Trophoblast cell (in vitro differentiated cells and primary cell): ENCODE measurements around the gene TFF3.

ENCODE experiments used
- DNase-seq, 2 donors: peaks; one replicate each; pipeline ENCODE4 v3.0.0-alpha.2; 2016
- H2AFZ ChIP-seq: 2 replicates; pipeline ENCODE4 v1.6.1; 2013; ENCODE audit warnings: low read length, moderate library complexity, mild to moderate bottlenecking; ENCODE audit not compliant: insufficient read depth, poor library complexity
- H2AK5ac ChIP-seq: 2 replicates; pipeline ENCODE4 v1.6.1; 2013; ENCODE audit warnings: mild to moderate bottlenecking, low read length
- H2BK120ac ChIP-seq: 2 replicates; pipeline ENCODE4 v1.6.1; 2013; ENCODE audit warnings: low read length, mild to moderate bottlenecking, moderate library complexity; ENCODE audit not compliant: insufficient read depth, poor library complexity
- H2BK12ac ChIP-seq: 2 replicates; pipeline ENCODE4 v1.6.1; 2013; ENCODE audit warnings: mild to moderate bottlenecking, low read length, moderate library complexity
- H2BK5ac ChIP-seq: 2 replicates; pipeline ENCODE4 v1.6.1; 2013; ENCODE audit warnings: low read length, low read depth, moderate library complexity, mild to moderate bottlenecking; ENCODE audit not compliant: poor library complexity
- H3K14ac ChIP-seq: 2 replicates; pipeline ENCODE4 v1.6.1; 2013; ENCODE audit warnings: mild to moderate bottlenecking, low read length
- H3K18ac ChIP-seq: 2 replicates; pipeline ENCODE4 v1.6.1; 2013; ENCODE audit warnings: mild to moderate bottlenecking, low read length
- H3K23ac ChIP-seq: 2 replicates; pipeline ENCODE4 v1.6.1; 2013; ENCODE audit warnings: low read length
- H3K27ac ChIP-seq: 2 replicates; pipeline ENCODE4 v1.5.1; 2013; ENCODE audit warnings: low read depth, mild to moderate bottlenecking, inconsistent platforms, low read length, moderate library complexity
- H3K27me3 ChIP-seq: 2 replicates; pipeline ENCODE4 v1.6.1; 2013; ENCODE audit warnings: inconsistent platforms, mild to moderate bottlenecking, low read length, moderate library complexity; ENCODE audit not compliant: insufficient read depth
- H3K36me3 ChIP-seq, 2 experiments: 1 replicate in 1 of 2; 2 replicates in 1 of 2; pipeline ENCODE4 v1.6.1; 2013; ENCODE audit warnings: low read length in 2 of 2, mild to moderate bottlenecking in 2 of 2, moderate library complexity in 1 of 2; ENCODE audit not compliant: insufficient read depth in 2 of 2, control insufficient read depth in 1 of 2
- H3K4ac ChIP-seq: 2 replicates; pipeline ENCODE4 v1.6.1; 2013; ENCODE audit warnings: low read depth, mild to moderate bottlenecking, low read length, moderate library complexity
- H3K4me1 ChIP-seq, 2 experiments: 1 replicate in 1 of 2; 2 replicates in 1 of 2; pipeline ENCODE4 v1.6.1; 2013; ENCODE audit warnings: low read length in 2 of 2, mild to moderate bottlenecking in 2 of 2, moderate library complexity in 1 of 2; ENCODE audit not compliant: insufficient read depth in 2 of 2, control insufficient read depth in 1 of 2
- H3K4me2 ChIP-seq: 2 replicates; pipeline ENCODE4 v1.6.1; 2013; ENCODE audit warnings: inconsistent platforms, mild to moderate bottlenecking, low read length, moderate library complexity
- H3K4me3 ChIP-seq: 2 replicates; pipeline ENCODE4 v1.5.1; 2013; ENCODE audit warnings: mild to moderate bottlenecking, low read depth, low read length, inconsistent platforms
- H3K79me1 ChIP-seq: one replicate; pipeline ENCODE4 v1.6.1; 2013; ENCODE audit warnings: low read length
- H3K79me2 ChIP-seq: 2 replicates; pipeline ENCODE4 v1.6.1; 2013; ENCODE audit warnings: low read length, mild to moderate bottlenecking; ENCODE audit not compliant: control insufficient read depth, insufficient read depth, poor library complexity
- H3K9ac ChIP-seq: 2 replicates; pipeline ENCODE4 v1.6.1; 2013; ENCODE audit warnings: mild to moderate bottlenecking, low read length
- H3K9me3 ChIP-seq: 2 replicates; pipeline ENCODE4 v1.6.1; 2013; ENCODE audit warnings: low read depth, mild to moderate bottlenecking, control low read depth, inconsistent platforms, low read length; ENCODE audit not compliant: insufficient read depth
- H4K12ac ChIP-seq: 2 replicates; pipeline ENCODE4 v1.6.1; 2013; ENCODE audit warnings: low read depth, mild to moderate bottlenecking, low read length, moderate library complexity
- H4K8ac ChIP-seq: 2 replicates; pipeline ENCODE4 v1.6.1; 2013; ENCODE audit warnings: low read depth, mild to moderate bottlenecking, low read length, moderate library complexity
- H4K91ac ChIP-seq: one replicate; pipeline ENCODE4 v1.6.1; 2013; ENCODE audit warnings: low read depth, mild to moderate bottlenecking, low read length, moderate library complexity
- WGBS: extraction: QIAGEN DNeasy Blood & Tissue Kit; methylation state at CpG from one replicate; pipeline ENCODE4 v1.1.7; 2013; ENCODE audit warnings: missing lambda C conversion rate; ENCODE audit not compliant: insufficient read length, insufficient coverage; ENCODE audit errors: extremely low coverage; 5-methylcytosine and 5-hydroxymethylcytosine counted together

Gene TFF3

DNA sequence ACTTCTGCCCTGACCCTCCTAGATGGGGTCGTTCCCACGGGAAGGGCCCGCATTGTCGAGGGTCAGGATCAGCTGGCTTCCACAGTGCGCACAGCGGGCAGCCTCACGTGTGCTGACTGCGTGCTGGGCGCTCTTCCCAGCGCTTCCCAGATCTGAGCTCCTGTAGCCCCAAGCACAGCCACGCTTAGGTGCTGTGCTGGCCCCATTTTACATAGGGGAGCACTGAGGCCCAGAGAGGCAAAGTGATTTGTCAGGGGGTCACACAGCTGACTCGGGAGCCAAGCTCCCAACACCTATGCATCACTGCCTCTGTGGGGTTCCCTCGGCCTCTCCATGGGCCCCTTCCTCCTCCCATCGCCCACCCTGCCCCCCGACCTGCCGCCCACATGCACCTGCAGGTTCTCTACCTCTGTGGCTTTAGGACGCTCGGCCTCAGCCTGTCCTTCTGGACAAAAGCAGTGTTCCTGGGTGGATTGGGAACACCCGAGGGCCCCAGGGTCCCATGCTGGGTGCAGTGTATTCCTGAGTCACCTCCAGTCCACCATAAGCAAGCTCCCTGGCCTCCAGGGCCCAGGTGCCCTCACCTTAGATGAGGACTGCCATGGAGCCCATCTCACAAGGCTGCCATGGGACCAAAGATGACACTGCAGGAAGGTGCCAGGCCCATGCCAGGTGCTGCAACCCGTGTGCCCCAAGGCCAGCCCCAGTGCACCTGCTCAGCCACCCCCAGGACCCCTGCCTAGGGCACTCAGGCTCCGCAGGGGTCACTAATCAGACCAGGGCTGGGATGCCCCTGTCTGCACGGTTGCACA is 23.3 kb downstream of the TFF3 start:
- Histone ChIP-seq H3K4me2 (no peak overlapping the region), H3K4me1 (no peaks in the 10 kb centered on the region), H2BK120ac (no peak overlapping the region), H3K18ac (no peak overlapping the region), H2BK12ac (no peak overlapping the region), H4K12ac (no peak overlapping the region), H4K8ac (no peak overlapping the region), H3K9me3 (peaks cover 15% of the 10 kb centered on the region), H3K79me1 (no peaks in the 10 kb centered on the region), H3K4ac (no peak overlapping the region), H3K36me3 (no peaks in the 10 kb centered on the region), H2AK5ac (no peak overlapping the region), H3K27me3 (no peaks in the 10 kb centered on the region), H3K27ac (no peak overlapping the region), H3K79me2 (no peaks in the 10 kb centered on the region), H3K23ac (no peak overlapping the region), H2AFZ (no peak overlapping the region), H3K9ac (no peak overlapping the region), H4K91ac (no peak overlapping the region), H3K4me3 (peak overlapping the region; percentile 16), H2BK5ac (no peak overlapping the region), H3K14ac (no peak overlapping the region)
- WGBS = no CpG with 5 or more reads among the region's 22 CpGs
- peak in 1 of 2 donors; percentile 18 for DNase-seq

DNA sequence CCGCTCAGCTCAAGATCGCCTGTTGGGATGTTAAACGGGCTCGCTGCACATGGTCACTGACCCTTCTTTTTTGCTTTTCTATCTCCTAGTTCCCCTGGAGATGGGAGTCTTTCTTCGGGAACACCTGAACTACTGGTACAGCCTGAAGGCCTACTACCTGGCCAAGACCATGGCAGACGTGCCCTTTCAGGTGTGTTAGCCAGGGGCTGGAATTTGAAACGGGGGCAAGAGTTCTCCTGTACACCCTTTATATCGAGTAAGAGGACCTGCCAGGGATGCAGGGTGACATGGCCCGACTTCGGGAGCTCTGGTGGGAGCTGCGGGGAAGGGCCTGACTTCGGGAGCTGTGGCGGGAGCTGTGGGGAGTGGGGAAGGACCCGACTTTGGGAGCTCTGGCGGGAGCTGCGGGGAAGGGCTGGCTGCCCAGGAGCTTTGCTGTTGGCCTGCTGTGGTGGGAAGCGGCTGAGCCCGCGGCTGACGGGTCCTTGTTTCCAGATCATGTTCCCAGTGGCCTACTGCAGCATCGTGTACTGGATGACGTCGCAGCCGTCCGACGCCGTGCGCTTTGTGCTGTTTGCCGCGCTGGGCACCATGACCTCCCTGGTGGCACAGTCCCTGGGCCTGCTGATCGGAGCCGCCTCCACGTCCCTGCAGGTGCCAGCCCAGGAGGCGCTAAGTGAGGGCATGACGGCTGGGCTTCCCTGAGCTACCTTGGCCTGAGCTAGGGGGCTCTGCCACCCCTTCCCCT is 24.0 kb downstream of the TFF3 start:
- no CpG with 5 or more reads among the region's 35 CpGs for WGBS
- H3K36me3 ChIP-seq = no peaks in the 10 kb centered on the region
- H4K91ac ChIP-seq = no peak overlapping the region

DNA sequence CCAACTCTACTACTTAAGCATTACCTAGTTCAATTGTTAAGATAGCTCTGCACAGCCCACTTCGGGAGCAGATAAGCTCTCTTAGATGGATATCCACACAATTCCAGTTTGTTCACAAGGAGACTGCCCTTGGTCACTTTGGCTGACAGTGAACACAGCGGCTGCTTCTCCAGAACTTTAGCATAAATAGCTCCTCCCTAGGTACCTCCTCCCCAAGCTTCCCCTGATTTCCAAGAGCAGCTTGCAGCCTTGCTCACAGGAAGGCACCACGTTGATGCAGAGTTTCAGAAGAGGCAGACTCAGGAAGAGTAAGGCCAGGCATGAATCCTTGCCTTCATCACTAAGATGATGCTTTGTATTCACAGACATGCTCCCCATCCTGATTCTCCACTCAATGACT is 24.7 kb downstream of the TFF3 start:
- Histone ChIP-seq H3K4me2 (no peak overlapping the region), H2BK12ac (no peak overlapping the region), H4K91ac (no peak overlapping the region), H3K79me1 (no peaks in the 10 kb centered on the region), H2BK5ac (no peak overlapping the region), H3K36me3 (no peaks in the 10 kb centered on the region), H2AK5ac (no peak overlapping the region), H3K27me3 (no peaks in the 10 kb centered on the region), H2BK120ac (no peak overlapping the region), H4K8ac (no peak overlapping the region), H3K14ac (no peak overlapping the region), H3K27ac (no peak overlapping the region), H2AFZ (no peak overlapping the region), H3K23ac (no peak overlapping the region), H4K12ac (no peak overlapping the region), H3K4me3 (no peak overlapping the region), H3K4ac (no peak overlapping the region), H3K9me3 (peaks cover 15% of the 10 kb centered on the region), H3K18ac (no peak overlapping the region), H3K4me1 (no peaks in the 10 kb centered on the region), H3K9ac (no peak overlapping the region), H3K79me2 (no peaks in the 10 kb centered on the region)
- DNase-seq = no peak
- WGBS = no CpG with 5 or more reads among the region's 3 CpGs

More for the DNA sequence above, 24.0 kb downstream of the TFF3 start:
- H3K4me3 ChIP-seq = no peak overlapping the region
- DNase-seq = no peak
- no peak overlapping the region for H2AFZ ChIP-seq
- no peak overlapping the region for H3K14ac ChIP-seq
- no peak overlapping the region for H4K12ac ChIP-seq
- no peak overlapping the region for H4K8ac ChIP-seq
- no peak overlapping the region for H3K18ac ChIP-seq
- no peak overlapping the region for H3K23ac ChIP-seq
- H3K27ac ChIP-seq = no peak overlapping the region
- H3K27me3 ChIP-seq = no peaks in the 10 kb centered on the region
- no peak overlapping the region for H2BK120ac ChIP-seq
- H3K9ac ChIP-seq = no peak overlapping the region
- H2BK5ac ChIP-seq = no peak overlapping the region
- no peaks in the 10 kb centered on the region for H3K79me2 ChIP-seq
- H2BK12ac ChIP-seq = no peak overlapping the region
- no peak overlapping the region for H3K4ac ChIP-seq
- H3K4me1 ChIP-seq = no peaks in the 10 kb centered on the region
- H3K79me1 ChIP-seq = no peaks in the 10 kb centered on the region
- H3K4me2 ChIP-seq = no peak overlapping the region
- peaks cover 15% of the 10 kb centered on the region for H3K9me3 ChIP-seq
- no peak overlapping the region for H2AK5ac ChIP-seq

DNA sequence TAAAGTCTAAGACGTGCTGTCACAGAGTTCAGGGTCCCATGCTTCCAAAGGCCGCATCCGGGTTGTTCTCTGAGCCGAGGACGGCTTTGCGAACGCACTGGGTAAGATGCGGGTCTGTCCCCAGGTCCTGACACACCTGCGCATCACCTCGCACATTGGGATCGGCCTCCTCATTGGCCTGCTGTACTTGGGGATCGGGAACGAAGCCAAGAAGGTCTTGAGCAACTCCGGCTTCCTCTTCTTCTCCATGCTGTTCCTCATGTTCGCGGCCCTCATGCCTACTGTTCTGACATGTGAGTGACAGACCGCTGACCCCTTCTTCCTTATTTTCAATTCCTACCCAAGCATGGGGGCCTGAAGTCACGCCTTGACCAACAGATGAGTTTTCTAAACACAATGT is 25.3 kb downstream of the TFF3 start:
- Histone ChIP-seq H2AFZ (no peak overlapping the region), H4K12ac (no peak overlapping the region), H2AK5ac (no peak overlapping the region), H3K4me2 (no peak overlapping the region), H3K14ac (no peak overlapping the region), H3K9me3 (peaks cover 15% of the 10 kb centered on the region), H3K4me3 (no peak overlapping the region), H2BK12ac (no peak overlapping the region), H3K4me1 (no peaks in the 10 kb centered on the region), H4K8ac (no peak overlapping the region), H2BK5ac (no peak overlapping the region), H3K36me3 (no peaks in the 10 kb centered on the region), H3K79me2 (no peaks in the 10 kb centered on the region), H2BK120ac (no peak overlapping the region), H3K79me1 (no peaks in the 10 kb centered on the region), H4K91ac (no peak overlapping the region), H3K27me3 (no peaks in the 10 kb centered on the region), H3K18ac (no peak overlapping the region), H3K9ac (no peak overlapping the region), H3K27ac (no peak overlapping the region), H3K23ac (no peak overlapping the region), H3K4ac (no peak overlapping the region)
- DNase-seq = peak in 1 of 2 donors; percentile 23
- no CpG with 5 or more reads among the region's 18 CpGs for WGBS
